ENCODE data around the gene PDE8A.

DNA sequence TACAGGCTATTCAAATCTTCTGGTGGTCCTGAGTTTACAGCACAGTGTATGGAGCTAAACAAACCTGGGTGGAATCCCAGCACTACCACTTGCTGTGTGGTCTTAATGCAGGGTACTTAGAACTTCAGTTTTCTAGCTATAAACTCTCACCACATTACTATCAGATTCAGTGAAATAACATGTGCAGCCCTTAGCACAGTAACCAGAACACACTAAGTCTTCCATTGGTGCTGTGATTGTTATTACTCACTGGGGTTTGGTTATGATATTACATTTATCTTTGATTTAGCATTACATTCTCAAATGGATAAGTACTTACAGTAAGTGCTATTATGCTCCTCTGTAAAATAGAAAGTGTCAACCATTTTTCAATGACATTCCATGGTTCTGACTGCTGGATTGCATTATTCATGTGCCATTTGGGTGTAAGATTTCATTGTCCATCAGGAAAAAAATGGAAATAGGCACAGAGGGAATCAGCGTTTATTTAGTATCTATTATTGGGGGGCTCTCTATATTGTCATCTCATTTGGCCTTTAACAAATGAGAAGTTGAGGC is 81.9 kb downstream of the PDE8A start:
- TF ChIP-seq, protein P1, sequence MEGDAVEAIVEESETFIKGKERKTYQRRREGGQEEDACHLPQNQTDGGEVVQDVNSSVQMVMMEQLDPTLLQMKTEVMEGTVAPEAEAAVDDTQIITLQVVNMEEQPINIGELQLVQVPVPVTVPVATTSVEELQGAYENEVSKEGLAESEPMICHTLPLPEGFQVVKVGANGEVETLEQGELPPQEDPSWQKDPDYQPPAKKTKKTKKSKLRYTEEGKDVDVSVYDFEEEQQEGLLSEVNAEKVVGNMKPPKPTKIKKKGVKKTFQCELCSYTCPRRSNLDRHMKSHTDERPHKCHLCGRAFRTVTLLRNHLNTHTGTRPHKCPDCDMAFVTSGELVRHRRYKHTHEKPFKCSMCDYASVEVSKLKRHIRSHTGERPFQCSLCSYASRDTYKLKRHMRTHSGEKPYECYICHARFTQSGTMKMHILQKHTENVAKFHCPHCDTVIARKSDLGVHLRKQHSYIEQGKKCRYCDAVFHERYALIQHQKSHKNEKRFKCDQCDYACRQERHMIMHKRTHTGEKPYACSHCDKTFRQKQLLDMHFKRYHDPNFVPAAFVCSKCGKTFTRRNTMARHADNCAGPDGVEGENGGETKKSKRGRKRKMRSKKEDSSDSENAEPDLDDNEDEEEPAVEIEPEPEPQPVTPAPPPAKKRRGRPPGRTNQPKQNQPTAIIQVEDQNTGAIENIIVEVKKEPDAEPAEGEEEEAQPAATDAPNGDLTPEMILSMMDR (conservative IDR thresholded peaks at IDR 0.05; ENCODE audit: low read depth in 2 of 2), result no peak
- TF ChIP-seq EZH2 (IDR thresholded peaks at IDR 0.05; ENCODE audit: low read depth, unreplicated experiment), result no peak
- no peak for TF ChIP-seq EZH2phosphoT487 (IDR thresholded peaks at IDR 0.05; ENCODE audit: unreplicated experiment)
- no peak for TF ChIP-seq POLR2AphosphoS5 (IDR thresholded peaks at IDR 0.05; ENCODE audit: low read depth)
- TF ChIP-seq, protein P2, sequence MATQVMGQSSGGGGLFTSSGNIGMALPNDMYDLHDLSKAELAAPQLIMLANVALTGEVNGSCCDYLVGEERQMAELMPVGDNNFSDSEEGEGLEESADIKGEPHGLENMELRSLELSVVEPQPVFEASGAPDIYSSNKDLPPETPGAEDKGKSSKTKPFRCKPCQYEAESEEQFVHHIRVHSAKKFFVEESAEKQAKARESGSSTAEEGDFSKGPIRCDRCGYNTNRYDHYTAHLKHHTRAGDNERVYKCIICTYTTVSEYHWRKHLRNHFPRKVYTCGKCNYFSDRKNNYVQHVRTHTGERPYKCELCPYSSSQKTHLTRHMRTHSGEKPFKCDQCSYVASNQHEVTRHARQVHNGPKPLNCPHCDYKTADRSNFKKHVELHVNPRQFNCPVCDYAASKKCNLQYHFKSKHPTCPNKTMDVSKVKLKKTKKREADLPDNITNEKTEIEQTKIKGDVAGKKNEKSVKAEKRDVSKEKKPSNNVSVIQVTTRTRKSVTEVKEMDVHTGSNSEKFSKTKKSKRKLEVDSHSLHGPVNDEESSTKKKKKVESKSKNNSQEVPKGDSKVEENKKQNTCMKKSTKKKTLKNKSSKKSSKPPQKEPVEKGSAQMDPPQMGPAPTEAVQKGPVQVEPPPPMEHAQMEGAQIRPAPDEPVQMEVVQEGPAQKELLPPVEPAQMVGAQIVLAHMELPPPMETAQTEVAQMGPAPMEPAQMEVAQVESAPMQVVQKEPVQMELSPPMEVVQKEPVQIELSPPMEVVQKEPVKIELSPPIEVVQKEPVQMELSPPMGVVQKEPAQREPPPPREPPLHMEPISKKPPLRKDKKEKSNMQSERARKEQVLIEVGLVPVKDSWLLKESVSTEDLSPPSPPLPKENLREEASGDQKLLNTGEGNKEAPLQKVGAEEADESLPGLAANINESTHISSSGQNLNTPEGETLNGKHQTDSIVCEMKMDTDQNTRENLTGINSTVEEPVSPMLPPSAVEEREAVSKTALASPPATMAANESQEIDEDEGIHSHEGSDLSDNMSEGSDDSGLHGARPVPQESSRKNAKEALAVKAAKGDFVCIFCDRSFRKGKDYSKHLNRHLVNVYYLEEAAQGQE (IDR thresholded peaks at IDR 0.05; ENCODE audit: unreplicated experiment), result no peak
- no peak for TF ChIP-seq CREB1 (CRISPR knock-in tag; IDR thresholded peaks at IDR 0.05; ENCODE audit: low read depth)
- TF ChIP-seq, protein P3, sequence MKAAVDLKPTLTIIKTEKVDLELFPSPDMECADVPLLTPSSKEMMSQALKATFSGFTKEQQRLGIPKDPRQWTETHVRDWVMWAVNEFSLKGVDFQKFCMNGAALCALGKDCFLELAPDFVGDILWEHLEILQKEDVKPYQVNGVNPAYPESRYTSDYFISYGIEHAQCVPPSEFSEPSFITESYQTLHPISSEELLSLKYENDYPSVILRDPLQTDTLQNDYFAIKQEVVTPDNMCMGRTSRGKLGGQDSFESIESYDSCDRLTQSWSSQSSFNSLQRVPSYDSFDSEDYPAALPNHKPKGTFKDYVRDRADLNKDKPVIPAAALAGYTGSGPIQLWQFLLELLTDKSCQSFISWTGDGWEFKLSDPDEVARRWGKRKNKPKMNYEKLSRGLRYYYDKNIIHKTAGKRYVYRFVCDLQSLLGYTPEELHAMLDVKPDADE (IDR thresholded peaks at IDR 0.05), result no peak
- TF ChIP-seq ZNF331 (CRISPR knock-in tag; IDR thresholded peaks at IDR 0.05; ENCODE audit: low read depth), result no peak
